ENCODE results near the gene NOL7. TPM values are rescaled to one million over a fixed set of nuclear protein-coding genes. Genes with fewer than 3 reads are reported as not detected.

NOL7 gene
- total and polyA plus RNA-seq, 9 of the 15 experiments (the other 6 are each of a cell fraction or from before 2014, with no cell fraction given) = 19.4 to 235 (median 157) TPM

- TF ChIP-seq ZBTB9 (CRISPR knock-in tag; IDR thresholded peaks at IDR 0.05) = no peak
- TF ChIP-seq KHSRP (IDR thresholded peaks at IDR 0.05) = no peak
- TF ChIP-seq PRMT5 (CRISPR knock-in tag; IDR thresholded peaks at IDR 0.05) = no peak
- TF ChIP-seq HNRNPLL (IDR thresholded peaks at IDR 0.05; ENCODE audit: low read depth, low read length, poor library complexity, severe bottlenecking) = no peak
- no peak for TF ChIP-seq RBM14 (IDR thresholded peaks at IDR 0.05; ENCODE audit: borderline replicate concordance, insufficient read depth, low read depth, low read length)
- TF ChIP-seq GABPA (tag; conservative IDR thresholded peaks at IDR 0.05; ENCODE audit: low read depth) = no peak
- 0 out of 2 replicates have a peak, but pooled peaks have one; percentile 1 for TF ChIP-seq MAFK (IDR thresholded peaks at IDR 0.05; ENCODE audit: low read length)
- TF ChIP-seq ZNF507 (tag; conservative IDR thresholded peaks at IDR 0.05) = no peak
- TF ChIP-seq ZNF212 (CRISPR knock-in tag; IDR thresholded peaks at IDR 0.05) = no peak
- no peak for TF ChIP-seq MGA (IDR thresholded peaks at IDR 0.05)
- no peak for TF ChIP-seq ZNF134 (CRISPR knock-in tag; conservative IDR thresholded peaks at IDR 0.05)
- TF ChIP-seq GTF2B (IDR thresholded peaks at IDR 0.05; ENCODE audit: extremely low read depth, insufficient read length) = no peak
- TF ChIP-seq ZNF133 (CRISPR knock-in tag; IDR thresholded peaks at IDR 0.05) = no peak
- TF ChIP-seq ZNF311 (CRISPR knock-in tag; IDR thresholded peaks at IDR 0.05) = no peak
- TF ChIP-seq POLR3A (IDR thresholded peaks at IDR 0.05; ENCODE audit: borderline replicate concordance, extremely low read depth, insufficient read depth, insufficient read length) = no peak
Measured at GRCh38 chr6:13572951-13573654, 42.0 kb upstream of the NOL7 start (continued).
